HepG2 (cell line): ENCODE data around the gene LTB4R2. TPM values are rescaled to one million over a fixed set of nuclear protein-coding genes. Genes with fewer than 3 reads are reported as not detected.
A peak's percentile ranks its signal among the peaks of the same experiment; 100 is the strongest.

Source experiments
- ATAC-seq: fragments of 200-7000 bp; cut with Tn5 transposase; 3 replicates; pipeline ENCODE4 v1.9.1; 2020; ENCODE audit warnings: mild to moderate bottlenecking, moderate library complexity
- BruUV-seq: library from RNA; stranded (reverse); fragments of 400-500 nt; replicated peaks from 2 replicates; lab custom pipeline; 2021; lab: Mats Ljungman, UMichigan
- CTCF ChIA-PET: fragments of 300-600 bp; formaldehyde crosslinking; extraction: SDS; loops from one replicate; lab custom pipeline; 2021; ENCODE audit warnings: low total read pairs, inconsistent platforms, low intra/inter-chr PET ratio; lab: Yijun Ruan, JAX
- POLR2A ChIA-PET: fragments of 350-600 bp; sonication (Branson Sonifier 250); formaldehyde crosslinking; loops from one replicate; lab custom pipeline; 2020; ENCODE audit warnings: antibody characterized with exemption, inconsistent platforms; lab: Yijun Ruan, JAX
- DNase-seq: peaks from one replicate; pipeline ENCODE4 v3.0.0-alpha.2; 2015; ENCODE audit warnings: low spot score
- FAIRE-seq: peaks from 3 replicates; lab custom pipeline; 2011; peaks lifted over from hg19 to GRCh38; lab: Jason Lieb, UNC
- H2AFZ ChIP-seq: one replicate; pipeline ENCODE4 v1.6.1; 2011; ENCODE audit warnings: low read length, inconsistent platforms
- H3K27ac ChIP-seq: fragments of 300-600 bp; 3 replicates; pipeline ENCODE4 v1.8.0; 2011; ENCODE audit warnings: mixed run types, mild to moderate bottlenecking, mixed read lengths, low read length, inconsistent platforms; ENCODE audit not compliant: insufficient read depth; ENCODE audit errors: extremely low read length
- H3K27me3 ChIP-seq, 2 experiments: fragments of 200-600 bp in 1 of 2; 2 replicates in 1 of 2; 3 replicates in 1 of 2; pipeline versions ENCODE4 v1.6.0 to v1.8.0; 2011; ENCODE audit warnings: low read length in 2 of 2, mild to moderate bottlenecking in 2 of 2, moderate library complexity in 2 of 2, inconsistent platforms in 1 of 2; ENCODE audit not compliant: insufficient read depth in 2 of 2, control insufficient read depth in 1 of 2
- H3K36me3 ChIP-seq, 2 experiments: fragments of 200-600 bp in 1 of 2; replicated peaks in 1 of 2; 2 replicates in 1 of 2; 3 replicates in 1 of 2; pipeline versions ENCODE4 v1.5.1 to v1.8.0; 2011; ENCODE audit warnings: low read length in 2 of 2, inconsistent platforms in 1 of 2; ENCODE audit not compliant: insufficient read depth in 2 of 2, control insufficient read depth in 1 of 2
- H3K4me1 ChIP-seq: 2 replicates; pipeline ENCODE4 v1.5.1; 2012; ENCODE audit warnings: low read length, inconsistent platforms; ENCODE audit not compliant: insufficient read depth
- H3K4me2 ChIP-seq: 2 replicates; pipeline ENCODE4 v1.6.0; 2011; ENCODE audit warnings: low read depth, low read length, inconsistent platforms
- H3K4me3 ChIP-seq, 3 experiments: fragments of 200-600 bp in 1 of 3; sonication (generic), shearing (Covaris generic) in 1 of 3; replicated peaks in 1 of 3; 2 replicates each; pipeline ENCODE4 v1.5.1; 2011 to 2016; ENCODE audit warnings: low read length in 3 of 3, inconsistent platforms in 2 of 3, low read depth in 2 of 3, mild to moderate bottlenecking in 2 of 3, control low read depth in 1 of 3, mixed read lengths in 1 of 3; ENCODE audit not compliant: insufficient read depth in 1 of 3
- H3K79me2 ChIP-seq: one replicate; pipeline ENCODE4 v1.6.1; 2011; ENCODE audit warnings: low read length, inconsistent platforms; ENCODE audit not compliant: insufficient read depth
- H3K9ac ChIP-seq: 2 replicates; pipeline ENCODE4 v1.6.0; 2011; ENCODE audit warnings: mild to moderate bottlenecking, low read depth, low read length, inconsistent platforms; ENCODE audit not compliant: insufficient read depth
- H3K9me3 ChIP-seq: 2 replicates; pipeline ENCODE4 v1.5.1; 2012; ENCODE audit warnings: mild to moderate bottlenecking, low read length
- H4K20me1 ChIP-seq: 2 replicates; pipeline ENCODE4 v1.6.0; 2011; ENCODE audit warnings: inconsistent platforms, mild to moderate bottlenecking, low read length, moderate library complexity; ENCODE audit not compliant: insufficient read depth
- AKAP8 ChIP-seq: sonication (generic); formaldehyde crosslinking; IDR thresholded peaks from 2 replicates; pipeline ENCODE4 v1.5.1; 2020; ENCODE audit warnings: mild to moderate bottlenecking, missing genetic modification reagents
- CTCF ChIP-seq: sonication (generic); formaldehyde crosslinking; IDR thresholded peaks from 2 replicates; pipeline ENCODE4 v1.5.0; 2020; ENCODE audit warnings: mild to moderate bottlenecking, missing genetic modification reagents, moderate library complexity
- FOXM1 ChIP-seq: sonication (generic); formaldehyde crosslinking; IDR thresholded peaks from 2 replicates; pipeline ENCODE4 v1.5.0; 2020; ENCODE audit warnings: missing genetic modification reagents
- MTA1 ChIP-seq: sonication (generic); formaldehyde crosslinking; IDR thresholded peaks from 2 replicates; pipeline ENCODE4 v1.4.0; 2020; ENCODE audit warnings: missing genetic modification reagents, mild to moderate bottlenecking, borderline replicate concordance
- MZF1 ChIP-seq: sonication (generic); formaldehyde crosslinking; IDR thresholded peaks from 2 replicates; pipeline ENCODE4 v1.8.1; 2023; ENCODE audit warnings: mild to moderate bottlenecking, missing genetic modification reagents, borderline replicate concordance
- PAWR ChIP-seq: sonication (generic); formaldehyde crosslinking; IDR thresholded peaks from 2 replicates; pipeline ENCODE4 v1.4.0; 2020; ENCODE audit warnings: missing genetic modification reagents, mild to moderate bottlenecking, borderline replicate concordance
- PRDM15 ChIP-seq: sonication (generic); formaldehyde crosslinking; IDR thresholded peaks from 2 replicates; pipeline ENCODE4 v1.4.0; 2020; ENCODE audit warnings: missing genetic modification reagents
- RAD21 ChIP-seq: fragments of 450-650 bp; formaldehyde crosslinking; IDR thresholded peaks from 2 replicates; pipeline ENCODE4 v1.5.0; 2020; ENCODE audit warnings: mild to moderate bottlenecking
- STAG1 ChIP-seq: sonication (generic); formaldehyde crosslinking; IDR thresholded peaks from 2 replicates; pipeline ENCODE4 v1.4.0; 2020; ENCODE audit warnings: missing genetic modification reagents
- SYNCRIP ChIP-seq: fragments of 200-400 bp; formaldehyde crosslinking; IDR thresholded peaks from 2 replicates; pipeline ENCODE4 v1.6.1; 2018; ENCODE audit warnings: mild to moderate bottlenecking, low read depth, low read length; ENCODE audit not compliant: insufficient read depth
- ZFP36L2 ChIP-seq: sonication (generic); formaldehyde crosslinking; IDR thresholded peaks from 2 replicates; pipeline ENCODE4 v1.4.0; 2020; ENCODE audit warnings: missing genetic modification reagents
- ZNF678 ChIP-seq: sonication (generic); formaldehyde crosslinking; IDR thresholded peaks from 2 replicates; pipeline ENCODE4 v1.4.0; 2020; ENCODE audit warnings: mild to moderate bottlenecking, missing genetic modification reagents
- ZNF792 ChIP-seq: IDR thresholded peaks from 2 replicates; pipeline ENCODE4 v1.6.1; 2016
- WGBS: methylation state at CpG from one replicate; pipeline ENCODE4 v1.1.6; 2017; ENCODE audit warnings: low lambda C conversion rate; 5-methylcytosine and 5-hydroxymethylcytosine counted together
- in situ Hi-C: cut with HindIII; loops from 2 replicates; pipeline ENCODE4 v1.10.0; 2017; ENCODE audit warnings: low pct_unique_long_range_greater_than_20kb; ENCODE audit not compliant: extremely low pct_ligation_motif_present
- intact Hi-C: fragments of 100-400 bp; cut with micrococcal nuclease; formaldehyde crosslinking; loops from one replicate; pipeline ENCODE4 v1.10.0; 2022; ENCODE audit not compliant: unreplicated experiment
- polyA plus RNA-seq, 8 experiments: library from polyadenylated mRNA; depleted of rRNA in 3 of 8; stranded (reverse) in 7 of 8; unstranded in 1 of 8; fragments of >200 nt; fragmentation: Illumina TruSeq in 4 of 8; extraction: Trizol in 4 of 8; gene quantifications; 2 replicates each; pipeline versions ENCODE4 v1.2.1 to v1.2.3, GENCODE V29; 2011 to 2016; ENCODE audit warnings: low read depth in 4 of 8, missing spikeins in 1 of 8, mixed read lengths in 1 of 8; ENCODE audit not compliant: insufficient read depth in 1 of 8
- total RNA-seq, 5 experiments: library from RNA; depleted of rRNA; stranded (reverse); fragments of >200 nt; fragmentation: Illumina TruSeq; extraction: Trizol; gene quantifications; 2 replicates each; pipeline ENCODE4 v1.2.3, GENCODE V29; 2016; ENCODE audit warnings: low read depth in 1 of 5
- TF ChIP-seq, protein P1 (sequence below): sonication (generic); formaldehyde crosslinking; IDR thresholded peaks from 2 replicates; pipeline ENCODE4 v1.4.0; 2020; ENCODE audit warnings: missing genetic modification reagents, low read depth, mild to moderate bottlenecking, borderline replicate concordance

The LTB4R2 gene
- total and polyA plus RNA-seq, 2 of the 13 experiments (the other 11 are each of a cell fraction or from before 2014, with no cell fraction given): 3.9 to 6.9 TPM

GRCh38 chr14:24351517-24351916, 41.6 kb downstream of the LTB4R2 start:
- TF ChIP-seq STAG1 (peak; percentile 8; the same call in 1 of the 2 replicates), RAD21 (CRISPR knock-in tag) (0 out of 2 replicates have a peak, but pooled peaks have one; percentile 15), MZF1 (no peak), MTA1 (no peak), FOXM1 (0 out of 2 replicates have a peak, but pooled peaks have one; percentile 35), CTCF (CRISPR knock-in tag) (peak; percentile 25; the same call in 1 of the 2 replicates), ZNF678 (CRISPR knock-in tag) (no peak), AKAP8 (CRISPR knock-in tag) (no peak), PRDM15 (CRISPR knock-in tag) (peak; percentile 94), SYNCRIP (no peak), ZNF792 (CRISPR knock-in tag) (no peak), ZFP36L2 (CRISPR knock-in tag) (no peak), PAWR (CRISPR knock-in tag) (no peak)
- TF ChIP-seq, protein P1, sequence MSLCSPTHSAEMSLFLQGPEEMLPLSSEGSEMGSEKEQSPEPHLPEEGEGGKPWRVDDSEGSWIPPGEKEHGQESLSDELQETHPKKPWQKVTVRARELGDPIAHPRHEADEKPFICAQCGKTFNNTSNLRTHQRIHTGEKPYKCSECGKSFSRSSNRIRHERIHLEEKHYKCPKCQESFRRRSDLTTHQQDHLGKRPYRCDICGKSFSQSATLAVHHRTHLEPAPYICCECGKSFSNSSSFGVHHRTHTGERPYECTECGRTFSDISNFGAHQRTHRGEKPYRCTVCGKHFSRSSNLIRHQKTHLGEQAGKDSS: no peak
- in situ Hi-C loops: no loop called here
- H3K27ac ChIP-seq: no peak overlapping the region
- no peaks in the 10 kb centered on the region for H3K9me3 ChIP-seq
- no peak for DNase-seq
- peak; percentile 68 for ATAC-seq
- no peaks in the 10 kb centered on the region for H4K20me1 ChIP-seq
- H3K4me1 ChIP-seq: peaks cover 10% of the 10 kb centered on the region
- H3K4me3 ChIP-seq: no peak overlapping the region
- intact Hi-C loops: no loop called here
- BruUV-seq: no TSS peak
- H3K4me2 ChIP-seq: no peak overlapping the region
- POLR2A ChIA-PET: interaction anchor here (1.0 to 2.3 kb wide), 4 partner anchors 18 to 91 kb away, joined by 3 to 10 read pairs (median 4); partner anchors contain the start of genes CBLN3 and KHNYN
- peaks cover 4 to 14% of the 10 kb centered on the region in 2 experiments; a peak in 2 of 5 replicates for H3K27me3 ChIP-seq
- 6% methylated on average over 4 of the region's 4 CpGs for WGBS
- CTCF ChIA-PET: no interaction called here
- FAIRE-seq: no peak
- no peaks in the 10 kb centered on the region for H3K36me3 ChIP-seq
- H3K9ac ChIP-seq: no peak overlapping the region
- H3K79me2 ChIP-seq: no peaks in the 10 kb centered on the region
- no peak overlapping the region for H2AFZ ChIP-seq
